Stomach smooth muscle (tissue), 2 donors: ENCODE data around the gene TCOF1.
A peak's percentile ranks its signal among the peaks of the same experiment; 100 is the strongest.

Experiments
- H3K27ac ChIP-seq: one replicate; pipeline ENCODE4 v1.7.0; 2013; ENCODE audit warnings: mild to moderate bottlenecking, low read length, inconsistent platforms
- H3K27me3 ChIP-seq, 2 donors: one replicate each; pipeline ENCODE4 v1.7.0; 2013; ENCODE audit warnings: low read length in 2 of 2; ENCODE audit not compliant: insufficient read depth in 2 of 2, control insufficient read depth in 1 of 2
- H3K36me3 ChIP-seq, 2 donors: one replicate each; pipeline ENCODE4 v1.7.0; 2013; ENCODE audit warnings: low read length in 2 of 2; ENCODE audit not compliant: control insufficient read depth in 2 of 2, insufficient read depth in 2 of 2
- H3K4me1 ChIP-seq: one replicate; pipeline ENCODE4 v1.7.0; 2013; ENCODE audit warnings: low read length; ENCODE audit not compliant: control insufficient read depth, insufficient read depth
- H3K4me3 ChIP-seq, 2 donors: one replicate each; pipeline ENCODE4 v1.7.0; 2013; ENCODE audit warnings: low read length in 2 of 2
- H3K9ac ChIP-seq, 2 donors: one replicate each; pipeline ENCODE4 v1.7.0; 2013; ENCODE audit warnings: low read length in 2 of 2, mild to moderate bottlenecking in 1 of 2
- H3K9me3 ChIP-seq, 2 donors: one replicate each; pipeline ENCODE4 v1.7.0; 2013; ENCODE audit warnings: low read length in 2 of 2; ENCODE audit not compliant: control insufficient read depth in 2 of 2
- donor health status: healthy.
- donor health status: Pancreatic carcinoma.

Gene TCOF1

GRCh38 chr5:150431574-150431973 is 74.1 kb downstream of the TCOF1 start:
- Histone ChIP-seq H3K4me1 (peaks cover 7% of the 10 kb centered on the region), H3K27me3 (no peaks in the 10 kb centered on the region), H3K36me3 (no peaks in the 10 kb centered on the region), H3K9ac (no peak overlapping the region), H3K27ac (no peak overlapping the region), H3K4me3 (no peak overlapping the region), H3K9me3 (no peaks in the 10 kb centered on the region)

GRCh38 chr5:150434464-150434863 is 77.0 kb downstream of the TCOF1 start:
- H3K27ac ChIP-seq, result no peak overlapping the region
- no peaks in the 10 kb centered on the region for H3K36me3 ChIP-seq
- H3K9ac ChIP-seq, result no peak overlapping the region
- H3K9me3 ChIP-seq, result no peaks in the 10 kb centered on the region
- H3K27me3 ChIP-seq, result no peaks in the 10 kb centered on the region
- H3K4me1 ChIP-seq, result peaks cover 4% of the 10 kb centered on the region
- H3K4me3 ChIP-seq, result no peak overlapping the region

DNA sequence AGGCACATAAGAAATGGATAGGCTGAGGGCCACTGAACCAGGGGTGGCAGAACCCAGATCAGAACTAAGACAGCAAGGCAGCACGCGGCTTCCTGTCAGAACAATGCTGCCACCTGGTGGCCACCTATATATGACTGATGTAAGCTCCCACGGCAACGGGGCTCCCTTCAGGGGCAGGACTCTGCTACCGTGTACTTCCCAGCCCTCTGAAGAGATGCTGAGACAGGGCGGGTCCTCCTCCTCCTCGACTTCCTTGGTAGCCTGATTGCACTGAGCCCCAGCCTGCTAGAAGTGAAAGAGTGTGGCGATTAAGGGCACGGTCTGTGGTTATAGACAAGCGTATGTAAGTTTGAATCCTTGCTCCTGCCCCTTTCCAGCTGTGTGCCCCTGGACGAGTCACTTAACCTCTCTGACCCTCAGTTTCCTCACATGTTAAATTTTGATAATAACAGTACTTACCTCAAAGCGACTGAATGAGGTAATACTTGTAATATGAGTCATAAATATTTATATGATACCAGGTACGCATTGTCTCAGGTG is 78.7 kb downstream of the TCOF1 start:
- Histone ChIP-seq H3K9me3 (no peaks in the 10 kb centered on the region), H3K4me3 (no peak overlapping the region), H3K27ac (no peak overlapping the region), H3K36me3 (peaks cover 0 to 2% of the 10 kb centered on the region in 2 donors), H3K27me3 (no peaks in the 10 kb centered on the region), H3K4me1 (peaks cover 4% of the 10 kb centered on the region), H3K9ac (peak overlapping the region in 1 of 2 donors; percentile 68)

DNA sequence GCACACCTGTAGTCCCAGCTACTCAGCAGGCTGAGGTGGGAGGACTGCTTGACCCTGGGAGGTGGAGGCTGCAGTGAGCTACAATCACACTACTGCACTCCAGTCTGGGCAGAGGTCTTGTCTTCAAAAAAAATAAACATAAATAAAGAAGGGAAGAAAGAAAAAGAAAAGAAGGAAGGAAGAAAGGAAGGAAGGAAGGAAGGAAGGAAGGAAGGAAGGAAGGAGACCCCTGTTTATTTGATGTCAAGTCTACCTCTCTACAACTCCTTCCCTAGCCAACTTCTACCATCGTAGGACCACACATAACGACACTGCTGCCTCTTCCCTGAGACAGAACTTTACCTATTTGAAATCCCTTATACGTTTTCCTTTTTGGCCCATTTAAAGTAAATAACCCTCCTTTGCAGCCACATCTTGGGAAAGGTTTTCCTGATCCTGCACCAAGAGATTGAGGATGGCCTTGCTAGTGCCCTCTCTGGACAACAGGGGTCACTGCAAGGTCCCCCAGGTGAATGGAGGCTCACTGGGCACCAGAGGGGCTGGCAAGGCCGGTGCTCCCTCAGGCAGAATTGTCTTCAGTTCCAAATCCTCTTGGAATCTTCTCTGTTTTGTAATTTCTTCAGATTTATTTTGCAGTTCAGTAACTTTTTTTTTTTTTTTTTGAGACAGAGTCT is 81.5 kb downstream of the TCOF1 start:
- no peak overlapping the region for H3K27ac ChIP-seq
- no peak overlapping the region for H3K9ac ChIP-seq
- no peak overlapping the region for H3K4me3 ChIP-seq
- peaks cover 8% of the 10 kb centered on the region in 2 donors for H3K36me3 ChIP-seq
- no peaks in the 10 kb centered on the region for H3K9me3 ChIP-seq
- no peaks in the 10 kb centered on the region for H3K27me3 ChIP-seq
- H3K4me1 ChIP-seq, result peaks cover 19% of the 10 kb centered on the region

- no peak overlapping the region for H3K9ac ChIP-seq
- H3K9me3 ChIP-seq, result no peaks in the 10 kb centered on the region
- H3K27ac ChIP-seq, result no peak overlapping the region
- H3K36me3 ChIP-seq, result peaks cover 22 to 30% of the 10 kb centered on the region in 2 donors
- no peak overlapping the region for H3K4me3 ChIP-seq
- no peaks in the 10 kb centered on the region for H3K27me3 ChIP-seq
- peaks cover 27% of the 10 kb centered on the region for H3K4me1 ChIP-seq
Observed at GRCh38 chr5:150440948-150441812, 83.7 kb downstream of the TCOF1 start.

DNA sequence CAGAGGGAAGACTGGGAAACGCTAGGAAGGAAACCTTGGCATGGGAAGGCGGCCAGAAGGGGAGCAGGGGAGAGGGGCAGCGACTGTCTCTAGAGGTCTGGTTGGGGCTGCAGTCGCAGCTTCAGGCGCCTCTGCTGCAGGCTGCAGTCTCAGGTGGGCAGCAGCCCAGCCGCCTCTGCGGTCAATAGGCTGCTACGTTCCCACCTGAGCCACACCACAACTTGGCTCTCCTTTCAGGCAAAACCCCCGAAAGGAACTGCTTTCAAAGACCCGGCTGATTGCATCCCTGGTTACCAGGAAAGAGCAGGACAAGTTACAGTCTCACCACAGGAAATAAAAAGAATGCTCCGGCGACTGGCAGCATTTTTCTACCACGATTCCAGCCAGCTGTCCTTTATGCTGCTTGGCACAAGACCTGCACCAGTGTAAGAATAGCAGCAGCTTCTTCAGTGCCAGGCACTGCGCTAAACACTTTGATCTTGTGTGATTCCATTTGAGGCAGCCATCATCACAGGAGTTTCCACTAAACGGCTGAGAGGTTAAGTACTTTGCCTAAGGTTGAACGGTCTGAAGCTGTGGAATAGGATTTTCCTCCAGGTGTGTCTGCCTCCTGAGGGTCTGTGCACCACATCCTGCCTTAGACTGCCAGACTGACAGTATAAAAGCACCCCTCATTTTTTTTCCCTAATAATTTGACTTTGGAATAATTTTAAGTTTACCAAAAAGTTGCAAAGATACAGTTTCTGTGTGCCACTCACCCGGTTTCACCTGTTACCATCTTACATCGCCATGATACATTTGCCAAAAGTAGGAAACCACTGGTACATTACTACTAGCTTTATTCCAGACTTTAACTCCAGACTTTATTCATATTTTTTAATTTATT is 84.6 kb downstream of the TCOF1 start:
- no peaks in the 10 kb centered on the region for H3K27me3 ChIP-seq
- H3K27ac ChIP-seq, result no peak overlapping the region
- H3K9ac ChIP-seq, result no peak overlapping the region
- no peaks in the 10 kb centered on the region for H3K9me3 ChIP-seq
- no peak overlapping the region for H3K4me3 ChIP-seq
- H3K36me3 ChIP-seq, result peaks cover 31 to 39% of the 10 kb centered on the region in 2 donors
- H3K4me1 ChIP-seq, result peaks cover 28% of the 10 kb centered on the region

DNA sequence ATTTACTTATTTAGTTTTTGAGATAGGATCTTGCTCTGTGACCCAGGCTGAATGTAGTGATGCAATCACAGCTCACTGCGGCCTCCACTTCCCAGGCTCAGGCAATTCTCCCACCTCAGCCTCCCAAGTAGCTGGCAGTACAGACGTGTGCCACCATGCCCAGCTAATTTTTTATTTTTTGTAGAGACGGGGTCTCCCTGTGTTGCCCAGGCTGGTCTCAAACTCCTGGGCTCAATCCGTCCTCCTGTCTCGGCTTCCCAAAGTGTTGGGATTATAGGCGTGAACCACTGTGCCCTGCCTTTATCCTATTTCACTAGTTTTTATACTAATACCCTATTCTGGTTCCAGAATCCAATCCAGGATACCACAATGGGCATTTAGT is 85.2 kb downstream of the TCOF1 start:
- peaks cover 37 to 45% of the 10 kb centered on the region in 2 donors for H3K36me3 ChIP-seq
- no peaks in the 10 kb centered on the region for H3K9me3 ChIP-seq

DNA sequence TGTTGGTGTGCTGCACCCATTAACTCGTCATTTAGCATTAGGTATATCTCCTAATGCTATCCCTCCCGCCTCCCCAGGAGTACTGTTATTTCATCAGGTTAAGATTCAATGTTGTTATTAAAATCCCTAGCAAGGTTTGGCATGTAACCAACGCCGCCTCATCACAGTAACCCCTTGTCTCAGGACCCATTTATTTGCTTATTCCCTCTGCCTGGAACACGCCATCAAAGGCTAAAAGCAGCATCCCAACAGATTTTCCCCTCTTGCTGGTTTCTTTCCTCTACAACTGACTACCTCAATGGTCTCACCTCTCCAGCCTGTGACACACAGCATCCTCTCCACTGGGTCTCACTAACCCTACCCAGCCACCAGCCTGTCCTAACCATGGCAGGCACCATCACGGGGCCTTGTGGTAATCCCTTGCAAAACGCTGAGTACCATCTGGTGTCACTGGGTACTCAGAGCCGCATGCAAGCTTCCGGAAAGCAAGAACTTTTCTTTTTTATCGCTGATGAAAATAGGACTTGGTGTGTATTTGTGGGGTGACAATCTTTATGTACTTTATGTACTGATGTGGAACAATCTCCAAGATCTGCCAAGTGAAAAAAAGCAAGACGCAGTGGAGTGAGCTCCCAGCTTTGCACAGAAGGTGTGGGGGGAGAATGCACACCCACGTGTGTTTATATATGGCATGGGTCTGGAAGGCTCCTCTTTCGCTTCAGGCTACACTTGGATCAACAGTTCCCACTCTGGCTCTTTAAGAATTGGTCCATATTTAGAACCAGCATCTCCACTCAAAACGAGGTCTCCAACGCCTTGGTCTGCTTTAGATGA is 86.0 kb downstream of the TCOF1 start:
- no peak overlapping the region for H3K4me3 ChIP-seq
- no peak overlapping the region for H3K27ac ChIP-seq
- no peaks in the 10 kb centered on the region for H3K9me3 ChIP-seq
- no peaks in the 10 kb centered on the region for H3K27me3 ChIP-seq
- peaks cover 39 to 48% of the 10 kb centered on the region in 2 donors for H3K36me3 ChIP-seq
- peak overlapping the region in 1 of 2 donors; percentile 21 for H3K9ac ChIP-seq
- H3K4me1 ChIP-seq, result peaks cover 39% of the 10 kb centered on the region

More for the DNA sequence above, 85.2 kb downstream of the TCOF1 start:
- H3K4me1 ChIP-seq, result peaks cover 31% of the 10 kb centered on the region
- H3K27me3 ChIP-seq, result no peaks in the 10 kb centered on the region
- H3K4me3 ChIP-seq, result no peak overlapping the region
- H3K9ac ChIP-seq, result no peak overlapping the region
- no peak overlapping the region for H3K27ac ChIP-seq

- Histone ChIP-seq H3K27me3 (no peaks in the 10 kb centered on the region), H3K27ac (no peak overlapping the region), H3K36me3 (peaks cover 39 to 48% of the 10 kb centered on the region in 2 donors), H3K9me3 (no peaks in the 10 kb centered on the region), H3K4me3 (no peak overlapping the region), H3K4me1 (peaks cover 45% of the 10 kb centered on the region), H3K9ac (no peak overlapping the region)
Observed at GRCh38 chr5:150444770-150445169, 87.3 kb downstream of the TCOF1 start.
